ENCODE results near the gene COPA. TPM values are rescaled to one million over a fixed set of nuclear protein-coding genes. Genes with fewer than 3 reads are reported as not detected.

The COPA gene
- polyA plus RNA-seq, 3 donors: 76.7 to 199 (median 195) TPM

- Histone ChIP-seq H3K27ac (ENCODE audit: low read depth in 1 of 2, low read length in 2 of 2) (no peak overlapping the region), H3K9me3 (replicated peaks in 1 of 2; ENCODE audit: control insufficient read depth in 1 of 2, insufficient read depth in 1 of 2, low read length in 2 of 2) (no peaks in the 10 kb centered on the region), H3K4me3 (replicated peaks in 1 of 3; ENCODE audit: low read depth in 2 of 3, low read length in 3 of 3) (no peak overlapping the region), H3K9ac (ENCODE audit: insufficient read depth, low read length, poor library complexity, severe bottlenecking) (no peak overlapping the region), H3K79me2 (ENCODE audit: insufficient read depth, low read length) (no peaks in the 10 kb centered on the region), H4K20me1 (ENCODE audit: insufficient read depth, low read length) (peaks cover 23% of the 10 kb centered on the region), H3K4me2 (replicated peaks; ENCODE audit: extremely low read depth, low read length, poor library complexity, severe bottlenecking) (no peak overlapping the region), H3K4me1 (ENCODE audit: control insufficient read depth in 1 of 2, insufficient read depth in 2 of 2, low read length in 2 of 2) (no peaks in the 10 kb centered on the region), H2AFZ (ENCODE audit: insufficient read depth, low read depth, low read length, poor library complexity, severe bottlenecking) (no peak overlapping the region), H3K36me3 (replicated peaks in 1 of 2; ENCODE audit: control insufficient read depth in 1 of 2, insufficient read depth in 2 of 2, low read length in 2 of 2) (peaks cover 49 to 66% of the 10 kb centered on the region in 2 donors), H3K27me3 (ENCODE audit: control insufficient read depth in 2 of 2, insufficient read depth in 2 of 2, low read length in 2 of 2) (no peaks in the 10 kb centered on the region)
- Mint-ChIP-seq H3K27ac (peak overlapping the region in 1 of 7 donors; percentile 70), H3K4me3 (no peak overlapping the region), H3K27me3 (ENCODE audit: low read depth in 3 of 3) (peaks cover 0 to 3% (median 2%) of the 10 kb centered on the region in 3 donors), H3K4me1 (peaks cover 6% of the 10 kb centered on the region), H3K36me3 (peaks cover 58 to 62% of the 10 kb centered on the region in 2 donors), H3K9me3 (peaks cover 0 to 1% (median 0%) of the 10 kb centered on the region in 7 donors)
- no CpG with 5 or more reads among the region's 8 CpGs for WGBS (ENCODE audit: insufficient coverage)
- no peak for DNase-seq
- TF ChIP-seq, protein P1, sequence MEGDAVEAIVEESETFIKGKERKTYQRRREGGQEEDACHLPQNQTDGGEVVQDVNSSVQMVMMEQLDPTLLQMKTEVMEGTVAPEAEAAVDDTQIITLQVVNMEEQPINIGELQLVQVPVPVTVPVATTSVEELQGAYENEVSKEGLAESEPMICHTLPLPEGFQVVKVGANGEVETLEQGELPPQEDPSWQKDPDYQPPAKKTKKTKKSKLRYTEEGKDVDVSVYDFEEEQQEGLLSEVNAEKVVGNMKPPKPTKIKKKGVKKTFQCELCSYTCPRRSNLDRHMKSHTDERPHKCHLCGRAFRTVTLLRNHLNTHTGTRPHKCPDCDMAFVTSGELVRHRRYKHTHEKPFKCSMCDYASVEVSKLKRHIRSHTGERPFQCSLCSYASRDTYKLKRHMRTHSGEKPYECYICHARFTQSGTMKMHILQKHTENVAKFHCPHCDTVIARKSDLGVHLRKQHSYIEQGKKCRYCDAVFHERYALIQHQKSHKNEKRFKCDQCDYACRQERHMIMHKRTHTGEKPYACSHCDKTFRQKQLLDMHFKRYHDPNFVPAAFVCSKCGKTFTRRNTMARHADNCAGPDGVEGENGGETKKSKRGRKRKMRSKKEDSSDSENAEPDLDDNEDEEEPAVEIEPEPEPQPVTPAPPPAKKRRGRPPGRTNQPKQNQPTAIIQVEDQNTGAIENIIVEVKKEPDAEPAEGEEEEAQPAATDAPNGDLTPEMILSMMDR (IDR thresholded peaks at IDR 0.05): no peak
- intact Hi-C loops (cut with micrococcal nuclease): no loop called here
These were observed 17.2 kb upstream of the COPA start for GRCh38 chr1:160360227-160360695.

GRCh38 chr1:160359559-160360226 is 16.6 kb upstream of the COPA start:
- 92% methylated on average over 7 of the region's 9 CpGs for WGBS (ENCODE audit: insufficient coverage)

More at GRCh38 chr1:160359559-160360226, 16.6 kb upstream of the COPA start:
- Histone ChIP-seq H3K4me2 (replicated peaks; ENCODE audit: extremely low read depth, low read length, poor library complexity, severe bottlenecking) (no peak overlapping the region), H3K79me2 (ENCODE audit: insufficient read depth, low read length) (no peaks in the 10 kb centered on the region), H3K4me1 (ENCODE audit: control insufficient read depth in 1 of 2, insufficient read depth in 2 of 2, low read length in 2 of 2) (no peaks in the 10 kb centered on the region), H3K9me3 (replicated peaks in 1 of 2; ENCODE audit: control insufficient read depth in 1 of 2, insufficient read depth in 1 of 2, low read length in 2 of 2) (no peaks in the 10 kb centered on the region), H3K36me3 (replicated peaks in 1 of 2; ENCODE audit: control insufficient read depth in 1 of 2, insufficient read depth in 2 of 2, low read length in 2 of 2) (peaks cover 54 to 72% of the 10 kb centered on the region in 2 donors), H3K27me3 (ENCODE audit: control insufficient read depth in 2 of 2, insufficient read depth in 2 of 2, low read length in 2 of 2) (no peaks in the 10 kb centered on the region), H3K27ac (ENCODE audit: low read depth in 1 of 2, low read length in 2 of 2) (no peak overlapping the region), H4K20me1 (ENCODE audit: insufficient read depth, low read length) (peaks cover 24% of the 10 kb centered on the region), H3K9ac (ENCODE audit: insufficient read depth, low read length, poor library complexity, severe bottlenecking) (no peak overlapping the region), H3K4me3 (replicated peaks in 1 of 3; ENCODE audit: low read depth in 2 of 3, low read length in 3 of 3) (no peak overlapping the region), H2AFZ (ENCODE audit: insufficient read depth, low read depth, low read length, poor library complexity, severe bottlenecking) (no peak overlapping the region)
- TF ChIP-seq, protein P1 (IDR thresholded peaks at IDR 0.05): no peak
- H3K27me3 Mint-ChIP-seq (ENCODE audit: low read depth in 3 of 3): peaks cover 0 to 3% (median 2%) of the 10 kb centered on the region in 3 donors
- H3K9me3 Mint-ChIP-seq: peaks cover 0 to 1% (median 0%) of the 10 kb centered on the region in 7 donors
- H3K27ac Mint-ChIP-seq: peak overlapping the region in 1 of 7 donors; percentile 27
- peaks cover 6% of the 10 kb centered on the region for H3K4me1 Mint-ChIP-seq
- intact Hi-C loops (cut with micrococcal nuclease): no loop called here
- DNase-seq: no peak
- peaks cover 63 to 68% of the 10 kb centered on the region in 2 donors for H3K36me3 Mint-ChIP-seq
- no peak overlapping the region for H3K4me3 Mint-ChIP-seq
